ENCODE results near the gene KCNJ10.
A peak's percentile ranks its signal among the peaks of the same experiment; 100 is the strongest.

KCNJ10 gene

GRCh38 chr1:160075836-160076235 is 5.9 kb upstream of the KCNJ10 start:
- Mint-ChIP-seq H3K4me3 (no peak overlapping the region), H3K27me3 (peaks cover 79% of the 10 kb centered on the region), H3K27ac (ENCODE audit: low read depth) (no peak overlapping the region), H3K36me3 (ENCODE audit: insufficient read depth) (no peaks in the 10 kb centered on the region), H3K4me1 (no peaks in the 10 kb centered on the region), H3K9me3 (no peaks in the 10 kb centered on the region)
- DNase-seq (ENCODE audit: low spot score in 2 of 2) = no peak
- ATAC-seq (replicated peaks; ENCODE audit: extremely low read depth, poor library complexity, severe bottlenecking) = no peak

DNA sequence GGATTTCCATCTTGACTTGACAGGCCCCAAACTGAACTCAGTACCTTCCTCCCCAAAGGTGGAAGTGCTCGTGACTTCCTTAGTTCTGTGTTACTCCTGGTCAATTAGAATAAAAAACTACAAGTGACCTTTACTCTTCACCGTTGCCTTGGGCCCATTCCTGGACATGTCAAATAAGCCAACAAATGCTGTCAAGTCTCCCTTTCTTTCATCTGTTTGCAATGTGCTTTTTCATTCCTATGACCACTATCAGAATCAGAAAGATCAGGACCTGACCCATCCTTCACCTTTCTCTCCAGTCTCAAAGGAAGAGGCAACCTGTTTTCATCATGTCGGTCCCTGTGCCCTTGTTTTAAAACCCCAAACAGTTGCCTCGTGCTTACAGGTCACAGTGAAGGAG is 4.9 kb upstream of the KCNJ10 start:
- Mint-ChIP-seq H3K27me3 (peaks cover 79% of the 10 kb centered on the region), H3K4me3 (no peak overlapping the region), H3K36me3 (ENCODE audit: insufficient read depth) (no peaks in the 10 kb centered on the region), H3K4me1 (peaks cover 9% of the 10 kb centered on the region), H3K9me3 (no peaks in the 10 kb centered on the region), H3K27ac (ENCODE audit: low read depth) (no peak overlapping the region)
- DNase-seq (ENCODE audit: low spot score in 2 of 2) = no peak
- no peak for ATAC-seq (replicated peaks; ENCODE audit: extremely low read depth, poor library complexity, severe bottlenecking)

DNA sequence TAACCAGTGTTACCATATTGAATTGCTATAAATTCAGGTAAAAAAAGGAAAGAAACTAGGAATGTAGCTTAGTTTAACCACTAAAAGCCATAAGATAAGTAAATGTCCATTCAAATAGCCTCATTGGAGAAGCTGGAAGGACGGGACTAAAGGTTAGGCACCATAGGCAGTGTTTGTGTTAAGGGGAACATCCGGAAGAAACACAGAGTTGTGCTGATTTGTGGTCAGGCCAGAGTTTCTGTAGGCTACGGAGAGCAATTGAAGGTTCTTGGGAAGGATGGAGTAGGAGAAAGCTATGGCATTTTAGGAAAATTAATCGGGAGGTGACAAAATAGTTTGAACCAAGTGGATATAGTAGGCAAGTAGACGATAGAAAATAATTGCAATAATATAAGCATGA is 1.3 kb upstream of the KCNJ10 start:
- Mint-ChIP-seq H3K36me3 (ENCODE audit: insufficient read depth) (peaks cover 4% of the 10 kb centered on the region), H3K4me1 (peaks cover 14% of the 10 kb centered on the region), H3K27ac (ENCODE audit: low read depth) (no peak overlapping the region), H3K27me3 (peaks cover 63% of the 10 kb centered on the region), H3K9me3 (no peaks in the 10 kb centered on the region), H3K4me3 (no peak overlapping the region)
- ATAC-seq (replicated peaks; ENCODE audit: extremely low read depth, poor library complexity, severe bottlenecking) (no peak), DNase-seq (ENCODE audit: low spot score in 2 of 2) (no peak)

DNA sequence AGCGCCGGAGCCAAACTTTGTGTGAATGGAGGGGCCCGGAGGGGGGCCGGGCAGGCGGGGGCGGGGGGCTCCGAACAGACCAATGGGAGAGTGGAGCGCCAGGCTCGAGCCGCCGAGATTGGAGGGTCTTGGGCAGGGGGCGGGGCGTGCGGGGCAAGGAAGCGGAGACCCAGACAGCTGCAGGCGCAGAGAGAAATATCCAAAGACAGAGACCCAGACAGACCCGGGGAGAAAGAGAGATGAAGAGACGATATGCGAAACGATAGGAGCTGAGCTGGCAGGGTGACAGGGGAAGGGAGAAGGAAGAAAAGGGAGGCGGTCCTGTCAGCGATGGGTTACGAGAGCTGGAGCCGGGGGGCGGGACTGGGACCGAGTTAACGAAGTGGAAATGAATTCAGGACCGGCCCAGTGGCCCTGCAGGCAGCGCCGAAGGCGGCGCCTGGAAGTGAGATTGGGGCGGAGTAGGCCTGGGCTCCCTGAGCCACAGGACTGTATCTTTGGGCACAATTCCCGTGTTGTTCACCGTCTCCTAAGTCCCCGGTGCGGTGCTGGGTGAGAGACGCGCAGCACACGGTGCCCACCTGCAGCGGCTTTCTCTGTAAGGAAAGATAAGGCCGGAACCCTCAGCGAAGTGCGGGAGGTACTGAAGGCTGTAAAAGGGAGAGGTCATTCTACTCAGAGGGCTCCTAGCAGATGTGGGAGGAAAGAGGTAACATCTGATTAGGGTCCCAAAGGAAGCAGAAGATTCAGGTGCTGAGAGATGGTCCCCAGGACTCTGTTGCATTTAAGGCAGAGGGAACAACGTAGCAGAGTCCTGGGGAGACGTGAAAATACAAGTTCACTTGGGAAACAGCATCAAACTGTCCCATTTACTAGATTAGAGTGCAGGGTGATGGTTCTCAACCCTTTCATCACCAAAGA is 543 bp upstream of the KCNJ10 start:
- Mint-ChIP-seq H3K9me3 (no peaks in the 10 kb centered on the region), H3K4me1 (peaks cover 14% of the 10 kb centered on the region), H3K27me3 (peaks cover 61% of the 10 kb centered on the region), H3K36me3 (ENCODE audit: insufficient read depth) (peaks cover 4% of the 10 kb centered on the region), H3K4me3 (peak overlapping the region; percentile 78), H3K27ac (ENCODE audit: low read depth) (no peak overlapping the region)
- ATAC-seq (replicated peaks; ENCODE audit: extremely low read depth, poor library complexity, severe bottlenecking) (peak; percentile 81), DNase-seq (ENCODE audit: low spot score in 2 of 2) (peak; percentile 26 to 29)

DNA sequence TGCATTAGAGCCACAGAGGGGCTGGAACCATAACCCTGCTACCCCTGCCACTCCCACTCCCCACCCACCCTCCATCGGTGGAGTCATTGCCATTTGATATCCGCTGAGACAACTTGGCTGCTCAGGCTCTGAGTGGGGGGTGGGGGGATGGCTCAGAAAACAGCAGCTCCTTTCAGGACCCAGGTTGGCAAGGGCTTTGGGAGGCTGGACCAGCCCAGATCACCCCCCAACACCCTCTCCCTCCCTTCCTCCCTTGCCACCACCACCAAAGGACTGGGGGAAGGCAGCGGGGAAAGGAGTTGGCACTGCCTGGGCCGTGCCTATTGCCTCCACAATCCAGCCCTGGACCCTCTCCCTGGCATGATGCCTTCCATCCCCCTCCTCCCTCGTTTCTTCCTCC is 1.7 kb downstream of the KCNJ10 start:
- DNase-seq (ENCODE audit: low spot score in 2 of 2) (no peak), ATAC-seq (replicated peaks; ENCODE audit: extremely low read depth, poor library complexity, severe bottlenecking) (no peak)
- H3K4me1 Mint-ChIP-seq = peaks cover 14% of the 10 kb centered on the region
- no peaks in the 10 kb centered on the region for H3K9me3 Mint-ChIP-seq
- H3K27ac Mint-ChIP-seq (ENCODE audit: low read depth) = no peak overlapping the region
- H3K36me3 Mint-ChIP-seq (ENCODE audit: insufficient read depth) = peaks cover 4% of the 10 kb centered on the region
- no peak overlapping the region for H3K4me3 Mint-ChIP-seq
- H3K27me3 Mint-ChIP-seq = peaks cover 55% of the 10 kb centered on the region

DNA sequence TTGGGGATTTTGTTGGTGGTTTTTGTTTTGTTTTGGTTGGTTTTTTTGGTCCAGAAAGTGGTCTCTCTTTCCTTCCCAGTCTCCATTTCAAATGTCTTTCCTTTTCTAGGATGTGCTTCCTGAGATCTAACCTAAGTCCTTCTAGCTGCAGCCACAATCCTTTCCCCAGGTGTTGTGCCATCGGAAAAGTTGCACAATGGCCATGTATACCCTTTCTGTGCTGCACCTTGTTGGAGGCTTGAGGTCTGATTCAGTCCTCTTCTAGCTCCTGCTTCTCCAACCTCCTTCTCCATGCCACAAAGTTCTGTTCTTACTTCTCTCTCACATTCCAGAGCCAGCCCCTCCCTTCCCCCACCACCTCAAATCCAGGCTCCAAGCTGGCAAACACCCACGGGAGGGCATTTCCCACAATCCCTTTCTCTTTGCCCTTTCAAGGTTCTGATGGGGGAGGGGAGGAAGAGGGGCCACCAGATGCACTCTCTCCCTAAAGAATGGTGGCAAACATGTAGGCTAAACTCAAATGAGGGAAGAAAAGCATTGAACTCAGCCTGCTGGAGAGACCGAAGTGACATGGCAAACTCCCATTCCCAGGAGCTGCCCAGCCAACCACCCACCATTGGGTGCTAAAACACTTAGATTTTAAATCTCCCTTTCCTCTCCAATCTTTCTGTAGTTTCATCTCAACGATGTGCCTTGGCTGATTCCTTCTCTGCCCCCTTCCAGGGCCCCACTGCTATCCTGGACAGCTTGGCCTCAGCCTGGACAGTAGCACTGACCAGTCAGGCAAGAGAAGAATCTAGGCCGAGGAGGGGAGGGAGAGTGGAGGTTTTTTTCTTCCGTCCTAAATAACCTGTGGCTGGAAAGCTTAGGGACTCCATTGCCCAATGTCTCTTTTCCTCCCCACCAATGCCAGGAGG is 2.9 kb downstream of the KCNJ10 start:
- Mint-ChIP-seq H3K4me1 (peaks cover 14% of the 10 kb centered on the region), H3K4me3 (no peak overlapping the region), H3K9me3 (no peaks in the 10 kb centered on the region), H3K27me3 (peaks cover 51% of the 10 kb centered on the region), H3K36me3 (ENCODE audit: insufficient read depth) (peaks cover 4% of the 10 kb centered on the region), H3K27ac (ENCODE audit: low read depth) (no peak overlapping the region)
- ATAC-seq (replicated peaks; ENCODE audit: extremely low read depth, poor library complexity, severe bottlenecking) (no peak), DNase-seq (ENCODE audit: low spot score in 2 of 2) (no peak)

GRCh38 chr1:160064746-160065145 is 5.2 kb downstream of the KCNJ10 start:
- Mint-ChIP-seq H3K9me3 (no peaks in the 10 kb centered on the region), H3K4me3 (no peak overlapping the region), H3K4me1 (peaks cover 4% of the 10 kb centered on the region), H3K36me3 (ENCODE audit: insufficient read depth) (peaks cover 4% of the 10 kb centered on the region), H3K27me3 (peaks cover 37% of the 10 kb centered on the region), H3K27ac (ENCODE audit: low read depth) (no peak overlapping the region)
- no peak for ATAC-seq (replicated peaks; ENCODE audit: extremely low read depth, poor library complexity, severe bottlenecking)
- no peak for DNase-seq (ENCODE audit: low spot score in 2 of 2)

DNA sequence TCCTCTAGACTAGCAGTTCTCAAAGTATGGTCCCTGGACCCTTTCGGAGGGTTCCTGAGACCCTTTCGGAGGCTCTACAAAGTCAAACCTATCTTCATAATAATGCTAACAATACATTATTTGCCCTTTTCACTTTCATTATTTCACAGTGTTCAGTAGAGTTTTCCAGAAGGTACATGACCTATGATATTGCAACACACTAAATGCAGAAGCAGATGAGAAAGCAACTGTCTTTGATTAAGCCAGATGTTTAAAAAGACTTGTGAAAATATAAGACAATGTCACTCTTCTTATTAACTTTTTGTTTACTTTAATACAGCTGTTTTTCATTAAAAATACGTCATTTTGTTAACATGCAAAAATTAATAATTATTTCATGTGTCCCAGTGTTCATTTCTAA is 5.8 kb downstream of the KCNJ10 start:
- no peak overlapping the region for H3K4me3 Mint-ChIP-seq
- ATAC-seq (replicated peaks; ENCODE audit: extremely low read depth, poor library complexity, severe bottlenecking) = no peak
- DNase-seq (ENCODE audit: low spot score in 2 of 2) = no peak
- H3K27ac Mint-ChIP-seq (ENCODE audit: low read depth) = no peak overlapping the region
- H3K27me3 Mint-ChIP-seq = peaks cover 37% of the 10 kb centered on the region
- H3K36me3 Mint-ChIP-seq (ENCODE audit: insufficient read depth) = peaks cover 1% of the 10 kb centered on the region
- no peaks in the 10 kb centered on the region for H3K4me1 Mint-ChIP-seq
- no peaks in the 10 kb centered on the region for H3K9me3 Mint-ChIP-seq

GRCh38 chr1:160063176-160063575 is 6.8 kb downstream of the KCNJ10 start:
- Mint-ChIP-seq H3K4me1 (no peaks in the 10 kb centered on the region), H3K27me3 (peaks cover 39% of the 10 kb centered on the region), H3K4me3 (no peak overlapping the region), H3K9me3 (no peaks in the 10 kb centered on the region), H3K27ac (ENCODE audit: low read depth) (no peak overlapping the region), H3K36me3 (ENCODE audit: insufficient read depth) (peaks cover 1% of the 10 kb centered on the region)
- no peak for DNase-seq (ENCODE audit: low spot score in 2 of 2)
- ATAC-seq (replicated peaks; ENCODE audit: extremely low read depth, poor library complexity, severe bottlenecking) = no peak

- ATAC-seq (replicated peaks; ENCODE audit: extremely low read depth, poor library complexity, severe bottlenecking) = no peak
- H3K27me3 Mint-ChIP-seq = peaks cover 49% of the 10 kb centered on the region
- H3K4me3 Mint-ChIP-seq = no peak overlapping the region
- DNase-seq (ENCODE audit: low spot score in 2 of 2) = no peak
- H3K27ac Mint-ChIP-seq (ENCODE audit: low read depth) = no peak overlapping the region
- no peaks in the 10 kb centered on the region for H3K36me3 Mint-ChIP-seq (ENCODE audit: insufficient read depth)
- no peaks in the 10 kb centered on the region for H3K9me3 Mint-ChIP-seq
- no peaks in the 10 kb centered on the region for H3K4me1 Mint-ChIP-seq
Measured at GRCh38 chr1:160062230-160062532, 7.8 kb downstream of the KCNJ10 start.

GRCh38 chr1:160061369-160062229 is 8.4 kb downstream of the KCNJ10 start:
- DNase-seq (ENCODE audit: low spot score in 2 of 2) = no peak
- H3K27ac Mint-ChIP-seq (ENCODE audit: low read depth) = no peak overlapping the region
- no peaks in the 10 kb centered on the region for H3K36me3 Mint-ChIP-seq (ENCODE audit: insufficient read depth)
- no peaks in the 10 kb centered on the region for H3K9me3 Mint-ChIP-seq
- peaks cover 55% of the 10 kb centered on the region for H3K27me3 Mint-ChIP-seq
- H3K4me3 Mint-ChIP-seq = no peak overlapping the region
- no peak for ATAC-seq (replicated peaks; ENCODE audit: extremely low read depth, poor library complexity, severe bottlenecking)
- no peaks in the 10 kb centered on the region for H3K4me1 Mint-ChIP-seq

DNA sequence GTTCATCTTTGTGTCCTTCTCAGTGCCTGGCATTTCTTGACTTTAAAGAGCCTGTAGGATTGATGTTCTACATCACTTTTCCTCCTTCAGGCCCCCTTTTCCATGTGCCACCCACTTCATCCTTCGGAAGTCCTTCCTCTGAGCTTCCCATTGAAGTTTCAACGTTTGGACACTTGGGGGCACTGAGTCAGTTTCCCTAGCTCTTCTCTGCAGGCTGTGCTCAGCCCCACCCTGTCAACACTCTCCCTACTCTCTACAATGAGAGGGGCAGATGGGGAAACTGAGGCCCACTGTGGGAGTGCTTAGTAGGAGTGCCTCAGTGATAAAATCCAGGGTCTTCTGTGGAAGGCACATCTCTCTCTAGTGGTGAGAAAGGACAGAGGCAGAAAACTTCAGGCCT is 11.9 kb downstream of the KCNJ10 start:
- peaks cover 77% of the 10 kb centered on the region for H3K27me3 Mint-ChIP-seq
- H3K4me3 Mint-ChIP-seq = no peak overlapping the region
- no peak overlapping the region for H3K27ac Mint-ChIP-seq (ENCODE audit: low read depth)
- no peaks in the 10 kb centered on the region for H3K9me3 Mint-ChIP-seq
- no peak for ATAC-seq (replicated peaks; ENCODE audit: extremely low read depth, poor library complexity, severe bottlenecking)
- H3K4me1 Mint-ChIP-seq = no peaks in the 10 kb centered on the region
- no peaks in the 10 kb centered on the region for H3K36me3 Mint-ChIP-seq (ENCODE audit: insufficient read depth)
- no peak for DNase-seq (ENCODE audit: low spot score in 2 of 2)

Data from central memory CD8-positive, alpha-beta T cell (primary cell).